Endothelial cell of umbilical vein (primary cell): ENCODE measurements around the gene MCM8. TPM values are rescaled to one million over a fixed set of nuclear protein-coding genes. Genes with fewer than 3 reads are reported as not detected.

Experiments used
- BruUV-seq: library from RNA; stranded (reverse); fragments of 400-500 nt; replicated peaks from 2 replicates; lab custom pipeline; 2021; lab: Mats Ljungman, UMichigan
- CTCF ChIA-PET: fragments of 300-600, 350-600 bp; sonication (Branson Sonifier 250); formaldehyde crosslinking; loops from one replicate; lab custom pipeline; 2021; ENCODE audit warnings: antibody characterized with exemption, inconsistent platforms; lab: Charles Lee
- POLR2A ChIA-PET: fragments of 300-600, 350-600 bp; sonication (Branson Sonifier 250); formaldehyde crosslinking; loops from one replicate; lab custom pipeline; 2021; ENCODE audit warnings: antibody characterized with exemption, inconsistent platforms; lab: Charles Lee
- DNase-seq: peaks from one replicate; pipeline ENCODE4 v3.0.0-alpha.2; 2011; ENCODE audit warnings: low read depth, low spot score
- FAIRE-seq: peaks from 2 replicates; lab custom pipeline; 2011; peaks lifted over from hg19 to GRCh38; lab: Jason Lieb, UNC
- H2AFZ ChIP-seq: 2 replicates; pipeline ENCODE4 v1.6.0; 2012; ENCODE audit warnings: low read depth, low read length, control low read depth, inconsistent platforms
- H3K27ac ChIP-seq: 2 replicates; pipeline ENCODE4 v1.5.1; 2011; ENCODE audit warnings: low read depth, mild to moderate bottlenecking, control low read depth, low read length, moderate library complexity; ENCODE audit not compliant: insufficient read depth
- H3K27me3 ChIP-seq, 2 experiments: 2 replicates each; pipeline versions ENCODE4 v1.6.0 to v1.6.1; 2011; ENCODE audit warnings: low read length in 2 of 2, mixed read lengths in 1 of 2; ENCODE audit not compliant: control insufficient read depth in 2 of 2, insufficient read depth in 2 of 2
- H3K36me3 ChIP-seq, 2 experiments: 2 replicates in 1 of 2; 3 replicates in 1 of 2; pipeline ENCODE4 v1.5.1; 2011; ENCODE audit warnings: low read length in 2 of 2, mild to moderate bottlenecking in 1 of 2, moderate library complexity in 1 of 2; ENCODE audit not compliant: control insufficient read depth in 2 of 2, insufficient read depth in 2 of 2; ENCODE audit errors: extremely low read depth in 1 of 2
- H3K4me1 ChIP-seq: 3 replicates; pipeline ENCODE4 v1.5.1; 2011; ENCODE audit warnings: mild to moderate bottlenecking, low read length; ENCODE audit not compliant: control insufficient read depth, insufficient read depth; ENCODE audit errors: extremely low read depth
- H3K4me2 ChIP-seq: 2 replicates; pipeline ENCODE4 v1.6.1; 2011; ENCODE audit warnings: low read length, control low read depth, mixed read lengths; ENCODE audit not compliant: insufficient read depth
- H3K4me3 ChIP-seq, 3 experiments: fragments of 200-600 bp in 1 of 3; sonication (generic), shearing (Covaris generic) in 1 of 3; replicated peaks in 1 of 3; 2 replicates each; pipeline ENCODE4 v1.5.1; 2011 to 2016; ENCODE audit warnings: control low read depth in 3 of 3, low read length in 3 of 3, mild to moderate bottlenecking in 2 of 3, inconsistent platforms in 1 of 3, low read depth in 1 of 3, moderate library complexity in 1 of 3; ENCODE audit not compliant: insufficient read depth in 1 of 3
- H3K79me2 ChIP-seq: 2 replicates; pipeline ENCODE4 v1.6.0; 2012; ENCODE audit warnings: low read length, inconsistent platforms; ENCODE audit not compliant: control insufficient read depth, insufficient read depth
- H3K9ac ChIP-seq: replicated peaks from 2 replicates; pipeline ENCODE3; 2011; ENCODE audit warnings: low read length, control low read depth; ENCODE audit not compliant: insufficient read depth; ENCODE audit errors: extremely low read depth
- H3K9me1 ChIP-seq: replicated peaks from 3 replicates; pipeline ENCODE4 v1.6.0; 2011; ENCODE audit warnings: mild to moderate bottlenecking, low read length; ENCODE audit not compliant: control insufficient read depth, insufficient read depth; ENCODE audit errors: extremely low read depth
- H3K9me3 ChIP-seq: replicated peaks from 2 replicates; pipeline ENCODE4 v1.5.1; 2012; ENCODE audit warnings: low read length, inconsistent platforms; ENCODE audit not compliant: control insufficient read depth, insufficient read depth
- H4K20me1 ChIP-seq: replicated peaks from 2 replicates; pipeline ENCODE3; 2011; ENCODE audit warnings: mild to moderate bottlenecking, low read length; ENCODE audit not compliant: control insufficient read depth, insufficient read depth; ENCODE audit errors: extremely low read depth
- CTCF ChIP-seq, 2 donors: IDR thresholded peaks; 1 replicate in 1 of 2; 2 replicates in 1 of 2; pipeline ENCODE4 v1.5.1; 2011; ENCODE audit warnings: low read length in 2 of 2, mild to moderate bottlenecking in 2 of 2, moderate library complexity in 2 of 2, control low read depth in 1 of 2, inconsistent platforms in 1 of 2, low read depth in 1 of 2; ENCODE audit not compliant: insufficient read depth in 1 of 2; ENCODE audit errors: extremely low read depth in 1 of 2
- EZH2 ChIP-seq: IDR thresholded peaks from 2 replicates; pipeline ENCODE4 v1.6.1; 2012; ENCODE audit warnings: borderline replicate concordance, low read depth, mild to moderate bottlenecking, moderate library complexity, low read length, inconsistent platforms; ENCODE audit not compliant: severe bottlenecking
- FOS ChIP-seq: IDR thresholded peaks from 2 replicates; pipeline ENCODE4 v1.6.1; 2011; ENCODE audit warnings: mild to moderate bottlenecking, low read length, moderate library complexity, borderline replicate concordance; ENCODE audit not compliant: insufficient read depth
- GATA2 ChIP-seq: IDR thresholded peaks from 2 replicates; pipeline ENCODE4 v1.7.0; 2011; ENCODE audit warnings: low read depth, mild to moderate bottlenecking, moderate library complexity, mixed read lengths, low read length; ENCODE audit not compliant: insufficient read length, insufficient read depth
- JUN ChIP-seq: IDR thresholded peaks from 2 replicates; pipeline ENCODE4 v1.6.1; 2011; ENCODE audit warnings: borderline replicate concordance, low read depth; ENCODE audit not compliant: insufficient read length, insufficient read depth
- MAX ChIP-seq: IDR thresholded peaks from 2 replicates; pipeline ENCODE4 v1.6.1; 2011; ENCODE audit not compliant: insufficient read depth, insufficient read length
- MYC ChIP-seq: IDR thresholded peaks from one replicate; pipeline ENCODE4 v1.6.1; 2011; ENCODE audit warnings: mild to moderate bottlenecking, low read depth, low read length
- POLR2A ChIP-seq: IDR thresholded peaks from 2 replicates; pipeline ENCODE4 v1.6.1; 2012; ENCODE audit warnings: low read depth, mild to moderate bottlenecking, control low read depth, low read length
- POLR2AphosphoS5 ChIP-seq: IDR thresholded peaks from 2 replicates; pipeline ENCODE4 v1.6.1; 2012; ENCODE audit warnings: low read depth, mild to moderate bottlenecking, control low read depth, low read length, moderate library complexity; ENCODE audit not compliant: insufficient read depth
- dilution Hi-C: fragments of 300-500 bp; cut with MboI; formaldehyde crosslinking; loops from one replicate; pipeline ENCODE4 v1.15.0; 2019; ENCODE audit warnings: low sequenced_read_pairs; ENCODE audit not compliant: extremely low pct_ligation_motif_present
- intact Hi-C: fragments of 100-400 bp; cut with micrococcal nuclease; formaldehyde crosslinking; loops from one replicate; pipeline ENCODE4 v1.10.0; 2022
- polyA plus RNA-seq, 4 experiments: library from polyadenylated mRNA; depleted of rRNA in 3 of 4; stranded (reverse) in 3 of 4; unstranded in 1 of 4; fragments of >200 nt; gene quantifications; 2 replicates each; pipeline versions ENCODE4 v1.2.1 to v1.2.3, GENCODE V29; 2011 to 2012; ENCODE audit warnings: missing spikeins in 1 of 4
- total RNA-seq: library from RNA; stranded (reverse); gene quantifications from 2 replicates; pipeline ENCODE4 v1.2.3, GENCODE V29; 2021

Gene MCM8
- total and polyA plus RNA-seq, 2 donors (not counting 3 experiments of a cell fraction or from before 2014, with no cell fraction given), result 2.9 to 14.4 TPM

GRCh38 chr20:5931411-5931810 is 19.0 kb upstream of the MCM8 start:
- no peak for DNase-seq
- Histone ChIP-seq H4K20me1 (no peaks in the 10 kb centered on the region), H3K36me3 (no peaks in the 10 kb centered on the region), H3K4me3 (no peak overlapping the region), H3K27ac (no peak overlapping the region), H3K79me2 (no peaks in the 10 kb centered on the region), H3K9me3 (no peaks in the 10 kb centered on the region), H3K9ac (no peak overlapping the region), H3K4me1 (no peaks in the 10 kb centered on the region), H3K9me1 (no peaks in the 10 kb centered on the region), H2AFZ (no peak overlapping the region), H3K27me3 (peaks cover 6 to 8% of the 10 kb centered on the region in 2 experiments), H3K4me2 (no peak overlapping the region)
- TF ChIP-seq POLR2AphosphoS5 (no peak), FOS (no peak), MYC (no peak), GATA2 (no peak)
- intact Hi-C loops (loop anchor here (5.0 kb wide), 1 partner anchor 364 kb away; no protein-coding TSS in a partner anchor), dilution Hi-C loops (no loop called here)
- no peak for FAIRE-seq
- POLR2A ChIA-PET, result no interaction called here
- BruUV-seq, result no TSS peak
- CTCF ChIA-PET, result interaction anchor here (0.8 to 2.8 kb wide), 2 partner anchors 36 to 402 kb away, joined by 3 to 20 read pairs; no protein-coding TSS in a partner anchor

GRCh38 chr20:5932796-5933195 is 17.7 kb upstream of the MCM8 start:
- Histone ChIP-seq H3K36me3 (peaks cover 0 to under 1% of the 10 kb centered on the region in 2 experiments), H4K20me1 (no peaks in the 10 kb centered on the region), H3K27ac (no peak overlapping the region), H3K4me3 (no peak overlapping the region), H3K4me1 (no peaks in the 10 kb centered on the region), H3K4me2 (no peak overlapping the region), H3K9ac (no peak overlapping the region), H3K9me1 (no peaks in the 10 kb centered on the region), H3K79me2 (no peaks in the 10 kb centered on the region), H3K27me3 (peaks cover 2 to 8% of the 10 kb centered on the region in 2 experiments), H3K9me3 (no peaks in the 10 kb centered on the region), H2AFZ (no peak overlapping the region)
- no peak for DNase-seq
- no peak for FAIRE-seq
- dilution Hi-C loops, result no loop called here
- TF ChIP-seq MYC (no peak), CTCF (IDR thresholded peaks at IDR 0.05; ENCODE audit: extremely low read depth in 1 of 2, insufficient read depth in 1 of 2, low read depth in 1 of 2, low read length in 2 of 2) (no peak), GATA2 (no peak), JUN (no peak), EZH2 (no peak), MAX (no peak), FOS (no peak), POLR2AphosphoS5 (no peak), POLR2A (no peak)
- POLR2A ChIA-PET, result no interaction called here
- intact Hi-C loops, result loop anchor here (5.0 kb wide), 1 partner anchor 365 kb away; no protein-coding TSS in a partner anchor
- CTCF ChIA-PET, result interaction anchor here (0.8 to 2.8 kb wide), 7 partner anchors 10 to 404 kb away, joined by 3 to 20 read pairs (median 4); no protein-coding TSS in a partner anchor
- no TSS peak for BruUV-seq
